Mammary epithelial cell (primary cell): ENCODE data around the gene SLC9A9.

Experiments used
- CTCF ChIP-seq, 2 donors: IDR thresholded peaks in 1 of 2; conservative IDR thresholded peaks in 1 of 2; 2 replicates each; pipeline ENCODE4 v1.5.1; 2011 to 2012; ENCODE audit warnings: inconsistent platforms in 2 of 2, low read length in 2 of 2, mild to moderate bottlenecking in 2 of 2, control low read depth in 1 of 2, low read depth in 1 of 2; ENCODE audit not compliant: insufficient read depth in 1 of 2; ENCODE audit errors: extremely low read depth in 1 of 2
- EZH2 ChIP-seq: IDR thresholded peaks from 2 replicates; pipeline ENCODE4 v1.6.1; 2012; ENCODE audit warnings: low read length, inconsistent platforms, borderline replicate concordance

DNA sequence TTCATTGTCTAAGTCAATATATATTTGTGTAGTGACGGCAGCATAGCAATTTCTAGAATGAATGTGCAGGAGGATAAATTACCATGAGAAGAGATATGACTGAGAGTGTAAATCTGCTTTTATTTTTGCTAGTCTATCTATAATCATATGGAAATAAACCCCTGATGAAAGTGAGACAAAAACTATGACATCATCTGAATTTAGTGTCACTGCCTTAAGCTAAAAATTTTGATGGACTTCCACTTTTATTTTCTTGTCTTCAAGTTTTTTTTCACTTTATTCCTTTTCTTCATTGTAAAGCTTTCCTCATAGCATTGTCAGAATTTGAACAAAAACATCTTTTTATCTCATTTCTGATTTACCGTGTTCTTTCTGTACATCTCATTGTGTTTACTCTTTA, 486.7 kb downstream of the SLC9A9 start:
- no peak for TF ChIP-seq CTCF (conservative IDR thresholded peaks at IDR 0.05 in 1 of 2, IDR thresholded peaks at IDR 0.05 in 1 of 2; ENCODE audit: extremely low read depth in 1 of 2, insufficient read depth in 1 of 2, low read depth in 1 of 2, low read length in 2 of 2)
- TF ChIP-seq EZH2: no peak
